Rectal smooth muscle tissue (tissue), 1 donor: ENCODE results near the gene FCER2.
"Not testable (repeated sequence)": the region's sequence is repeated elsewhere in the genome, so short reads cannot be mapped to it uniquely, and the experiment has no call there.

ENCODE experiments used
- H3K27ac ChIP-seq: one replicate; pipeline ENCODE4 v1.7.0; 2013; ENCODE audit warnings: low read depth, low read length, inconsistent platforms
- H3K27me3 ChIP-seq: one replicate; pipeline ENCODE4 v1.7.0; 2013; ENCODE audit warnings: low read length; ENCODE audit not compliant: control insufficient read depth, insufficient read depth
- H3K36me3 ChIP-seq: one replicate; pipeline ENCODE4 v1.7.0; 2013; ENCODE audit warnings: low read length; ENCODE audit not compliant: control insufficient read depth, insufficient read depth
- H3K4me1 ChIP-seq: one replicate; pipeline ENCODE4 v1.7.0; 2013; ENCODE audit warnings: low read length; ENCODE audit not compliant: control insufficient read depth, insufficient read depth
- H3K4me3 ChIP-seq: one replicate; pipeline ENCODE4 v1.7.0; 2013; ENCODE audit warnings: low read length
- H3K9ac ChIP-seq: one replicate; pipeline ENCODE4 v1.7.0; 2013; ENCODE audit warnings: low read length

Gene FCER2, protein sequence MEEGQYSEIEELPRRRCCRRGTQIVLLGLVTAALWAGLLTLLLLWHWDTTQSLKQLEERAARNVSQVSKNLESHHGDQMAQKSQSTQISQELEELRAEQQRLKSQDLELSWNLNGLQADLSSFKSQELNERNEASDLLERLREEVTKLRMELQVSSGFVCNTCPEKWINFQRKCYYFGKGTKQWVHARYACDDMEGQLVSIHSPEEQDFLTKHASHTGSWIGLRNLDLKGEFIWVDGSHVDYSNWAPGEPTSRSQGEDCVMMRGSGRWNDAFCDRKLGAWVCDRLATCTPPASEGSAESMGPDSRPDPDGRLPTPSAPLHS

GRCh38 chr19:7701654-7702457 is at the start of gene FCER2:
FCER2 (minus strand) TSS chr19:7702131; CDS start chr19:7699760, 2,371 bp downstream.
- no peak within 1 kb of the TSS for H3K9ac ChIP-seq
- H3K4me1 ChIP-seq, result no peaks in the 10 kb centered on the region
- H3K4me3 ChIP-seq, result no peak within 1 kb of the TSS
- no peaks in the 10 kb centered on the region for H3K36me3 ChIP-seq
- H3K27ac ChIP-seq, result no peak within 1 kb of the TSS
- peaks cover 6% of the 10 kb centered on the region for H3K27me3 ChIP-seq

DNA sequence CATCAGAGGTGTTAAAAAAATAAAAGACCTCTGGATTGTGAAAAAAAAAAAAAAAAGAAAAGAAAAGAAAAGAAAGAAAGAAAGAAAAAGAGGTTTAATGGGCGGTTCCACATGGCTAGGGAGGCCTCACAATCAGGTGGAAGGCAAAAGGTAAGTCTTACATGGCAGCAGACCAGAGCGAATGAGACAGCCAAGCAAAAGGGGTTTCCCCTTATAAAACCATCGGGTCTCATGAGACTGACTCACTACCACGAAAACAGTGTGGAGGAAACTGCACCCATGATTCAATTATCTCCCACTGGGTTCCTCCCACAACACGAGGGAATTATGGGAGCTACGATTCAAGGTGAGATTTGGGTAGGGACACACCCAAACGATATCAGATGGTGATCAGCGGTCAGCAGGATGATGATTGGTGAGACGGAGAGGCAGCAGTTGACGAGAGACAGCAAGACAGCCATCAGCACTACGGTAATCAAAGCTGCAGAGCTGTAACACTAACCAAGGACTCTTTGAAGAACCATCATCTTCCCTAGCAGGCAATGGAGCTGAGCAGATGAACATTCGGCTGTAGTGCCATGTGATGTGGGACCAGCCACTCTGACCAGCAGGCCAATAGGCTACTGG is 49.3 kb upstream of the FCER2 start:
- H3K4me3 ChIP-seq, result no peak overlapping the region
- H3K36me3 ChIP-seq, result no peaks in the 10 kb centered on the region
- peaks cover 2% of the 10 kb centered on the region for H3K27me3 ChIP-seq
- H3K27ac ChIP-seq, result no peak overlapping the region
- no peaks in the 10 kb centered on the region for H3K4me1 ChIP-seq
- no peak overlapping the region for H3K9ac ChIP-seq

- Histone ChIP-seq H3K9ac (no peak overlapping the region), H3K4me3 (no peak overlapping the region), H3K27ac (no peak overlapping the region), H3K36me3 (no peaks in the 10 kb centered on the region), H3K27me3 (peaks cover 2% of the 10 kb centered on the region), H3K4me1 (no peaks in the 10 kb centered on the region)
Measured at GRCh38 chr19:7748756-7749155, 46.8 kb upstream of the FCER2 start.

DNA sequence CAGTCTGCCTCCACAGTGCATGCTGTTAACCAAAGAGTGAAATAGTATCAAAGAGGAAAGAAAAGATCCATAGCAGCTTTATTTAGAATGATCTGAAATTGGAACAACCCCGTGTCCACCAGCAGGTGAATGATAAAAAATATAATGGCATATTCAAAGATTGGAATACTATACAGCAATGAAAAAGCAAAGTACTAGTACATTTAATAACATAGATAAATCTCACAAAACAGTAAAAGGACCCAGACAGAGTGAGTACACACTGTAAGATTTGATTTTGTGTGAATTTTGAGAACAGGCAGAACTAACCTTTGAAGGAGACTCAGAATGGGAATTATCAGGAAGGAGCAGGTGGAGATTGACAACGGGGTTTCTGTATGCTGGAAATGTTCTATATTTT is 46.2 kb upstream of the FCER2 start:
- Histone ChIP-seq H3K4me1 (no peaks in the 10 kb centered on the region), H3K27me3 (peaks cover 2% of the 10 kb centered on the region), H3K36me3 (no peaks in the 10 kb centered on the region), H3K27ac (no peak overlapping the region), H3K4me3 (no peak overlapping the region), H3K9ac (no peak overlapping the region)

- peak within 1 kb of the TSS; percentile 21 for H3K4me3 ChIP-seq
Measured at GRCh38 chr19:7746903-7747884, 45.3 kb upstream of the FCER2 start, which contains the start of gene CD209. CD209 (minus strand) TSS chr19:7747534; CDS start chr19:7747511, 23 bp downstream.

DNA sequence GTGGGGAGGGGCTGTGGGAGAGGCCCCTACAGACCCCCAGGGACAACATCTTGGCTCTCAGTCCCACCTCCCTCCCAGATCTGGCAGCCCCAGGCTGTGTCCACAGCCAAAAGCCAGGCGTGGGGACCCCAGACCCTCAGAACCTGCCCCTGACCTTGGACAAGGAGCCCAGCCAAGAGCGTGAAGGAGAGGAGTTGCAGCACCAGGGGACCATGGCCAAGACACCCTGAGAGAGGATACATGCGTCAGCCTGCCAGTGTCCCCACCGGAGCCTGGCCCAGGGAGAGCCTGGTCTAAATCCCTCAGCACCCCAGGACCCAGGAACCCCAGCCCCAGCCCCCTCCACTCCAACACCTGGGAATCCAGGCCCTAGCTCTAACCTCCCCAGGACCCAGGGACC is 44.4 kb upstream of the FCER2 start:
- not testable (repeated sequence) for H3K36me3 ChIP-seq, H3K4me3 ChIP-seq, H3K9ac ChIP-seq, H3K27ac ChIP-seq, H3K4me1 ChIP-seq, H3K27me3 ChIP-seq

More at GRCh38 chr19:7746903-7747884, 45.3 kb upstream of the FCER2 start, which contains the start of gene CD209:
- Histone ChIP-seq H3K27ac (no peak within 1 kb of the TSS), H3K27me3 (peaks cover 2% of the 10 kb centered on the region), H3K36me3 (no peaks in the 10 kb centered on the region), H3K4me1 (no peaks in the 10 kb centered on the region), H3K9ac (no peak within 1 kb of the TSS)

DNA sequence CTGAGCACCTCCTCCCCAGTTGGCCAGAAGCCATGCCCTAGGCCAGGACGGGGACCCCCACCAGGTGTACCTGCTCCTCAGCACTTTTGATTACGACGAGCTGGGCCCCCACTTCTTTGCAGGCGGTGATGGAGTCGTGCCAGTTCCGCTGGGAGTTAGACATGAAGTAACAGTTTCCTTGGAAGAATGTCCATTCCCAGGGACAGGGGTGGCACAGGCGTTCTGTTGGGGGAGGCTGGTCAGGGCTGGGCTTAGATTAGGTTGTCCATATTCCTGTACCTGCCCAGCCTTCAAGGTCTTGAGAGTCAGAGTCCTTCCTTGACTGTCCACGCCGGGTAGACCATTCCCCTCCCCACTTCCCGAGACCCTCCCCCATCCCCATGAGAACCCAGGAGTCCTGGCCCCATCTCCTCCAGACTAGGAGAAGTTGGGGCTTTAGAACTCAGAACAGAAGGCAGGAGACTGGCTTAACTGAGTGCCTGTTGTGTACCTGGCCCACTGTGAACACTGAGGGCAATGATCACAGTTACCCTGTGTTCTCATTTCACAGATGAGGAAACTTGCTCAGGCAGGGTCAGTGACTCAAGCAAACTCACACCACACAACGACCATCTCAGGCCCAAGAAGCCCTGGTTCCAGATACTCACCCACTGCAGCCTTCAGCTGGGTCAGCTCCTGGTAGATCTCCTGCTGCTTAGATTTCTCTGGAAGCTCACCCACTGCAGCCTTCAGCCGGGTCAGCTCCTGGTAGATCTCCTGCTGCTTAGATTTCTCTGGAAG is 43.1 kb upstream of the FCER2 start:
- H3K36me3 ChIP-seq, result no peaks in the 10 kb centered on the region
- no peak overlapping the region for H3K9ac ChIP-seq
- no peak overlapping the region for H3K4me3 ChIP-seq
- no peak overlapping the region for H3K27ac ChIP-seq
- H3K27me3 ChIP-seq, result peaks cover 2% of the 10 kb centered on the region
- no peaks in the 10 kb centered on the region for H3K4me1 ChIP-seq

DNA sequence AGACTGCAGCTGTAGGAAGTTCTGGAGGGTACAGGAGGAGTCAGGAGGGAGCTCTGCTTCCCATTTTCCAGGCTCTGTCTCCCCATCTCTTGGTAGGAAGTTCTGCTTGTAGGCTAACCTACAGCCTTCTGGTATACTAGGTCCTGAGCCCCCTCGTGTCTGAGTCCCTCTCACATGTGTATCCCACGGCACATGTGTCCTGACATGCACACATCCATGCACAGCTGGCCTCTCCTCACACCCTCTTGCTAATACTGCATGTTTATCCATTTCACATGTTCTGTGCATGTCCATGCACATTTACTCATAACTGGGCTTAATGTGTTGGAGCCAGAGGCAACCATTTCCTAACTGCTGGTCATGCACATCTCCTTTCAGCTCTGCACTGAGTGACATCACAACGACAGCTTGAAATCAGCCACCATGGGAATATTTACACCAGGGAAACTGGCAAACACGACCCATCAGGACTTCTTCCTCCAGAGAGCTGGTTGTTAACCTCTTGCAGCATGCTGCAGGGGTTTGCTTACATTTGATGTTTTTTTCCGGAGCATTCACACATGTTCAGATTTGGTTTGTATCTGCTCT is 42.4 kb upstream of the FCER2 start:
- Histone ChIP-seq H3K4me3 (no peak overlapping the region), H3K36me3 (no peaks in the 10 kb centered on the region), H3K4me1 (no peaks in the 10 kb centered on the region), H3K27me3 (peaks cover 2% of the 10 kb centered on the region), H3K27ac (no peak overlapping the region), H3K9ac (no peak overlapping the region)

DNA sequence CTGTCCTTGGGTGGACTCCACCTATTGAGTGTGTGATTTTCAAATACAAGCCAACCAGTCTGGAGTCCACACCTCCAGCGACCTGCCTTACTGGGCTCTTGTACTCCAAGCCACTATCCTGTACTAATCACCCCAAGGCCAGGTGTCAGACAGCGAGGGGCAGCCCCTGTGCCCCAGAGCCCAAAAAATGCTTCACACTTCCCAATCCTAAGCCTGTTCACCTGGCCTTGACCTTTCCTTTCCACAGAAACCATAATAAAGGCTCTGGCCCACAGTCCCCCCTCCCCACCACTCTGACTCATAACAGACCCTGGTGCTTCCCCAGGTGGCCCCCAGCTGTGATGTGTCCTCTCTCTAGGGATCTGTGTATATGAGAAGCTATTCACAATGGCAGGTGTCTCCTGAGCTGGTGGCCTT is 41.5 kb upstream of the FCER2 start:
- Histone ChIP-seq H3K9ac (no peak overlapping the region), H3K36me3 (no peaks in the 10 kb centered on the region), H3K27ac (no peak overlapping the region), H3K4me3 (no peak overlapping the region), H3K4me1 (no peaks in the 10 kb centered on the region), H3K27me3 (peaks cover 2% of the 10 kb centered on the region)

DNA sequence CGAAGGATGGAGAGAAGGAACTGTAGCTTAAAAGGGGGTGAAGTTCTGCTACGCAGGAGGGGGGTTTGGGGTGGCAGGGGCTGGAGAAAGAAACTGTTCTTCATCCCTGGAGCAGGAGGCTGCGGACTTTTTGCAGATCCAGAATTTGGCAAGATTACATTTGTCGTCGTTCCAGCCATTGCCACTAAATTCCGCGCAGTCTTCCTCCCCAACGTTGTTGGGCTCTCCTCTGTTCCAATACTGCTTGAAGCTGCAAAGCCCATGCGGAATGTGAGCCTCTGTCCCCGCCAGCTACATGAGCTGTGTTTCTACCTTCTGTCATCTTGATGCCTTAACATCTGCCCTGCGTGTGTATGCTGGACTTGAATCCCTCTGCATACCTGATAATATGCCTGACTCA is 41.1 kb upstream of the FCER2 start:
- Histone ChIP-seq H3K9ac (no peak overlapping the region), H3K4me3 (no peak overlapping the region), H3K27me3 (peaks cover 2% of the 10 kb centered on the region), H3K36me3 (no peaks in the 10 kb centered on the region), H3K27ac (no peak overlapping the region), H3K4me1 (no peaks in the 10 kb centered on the region)

GRCh38 chr19:7742575-7742974 is 40.6 kb upstream of the FCER2 start:
- Histone ChIP-seq H3K9ac (no peak overlapping the region), H3K4me1 (no peaks in the 10 kb centered on the region), H3K36me3 (no peaks in the 10 kb centered on the region), H3K4me3 (no peak overlapping the region), H3K27ac (no peak overlapping the region), H3K27me3 (peaks cover 2% of the 10 kb centered on the region)
